Measurements from ENCODE around the gene CACNG4.
"Not testable (repeated sequence)": the region's sequence is repeated elsewhere in the genome, so short reads cannot be mapped to it uniquely, and the experiment has no call there.

DNA sequence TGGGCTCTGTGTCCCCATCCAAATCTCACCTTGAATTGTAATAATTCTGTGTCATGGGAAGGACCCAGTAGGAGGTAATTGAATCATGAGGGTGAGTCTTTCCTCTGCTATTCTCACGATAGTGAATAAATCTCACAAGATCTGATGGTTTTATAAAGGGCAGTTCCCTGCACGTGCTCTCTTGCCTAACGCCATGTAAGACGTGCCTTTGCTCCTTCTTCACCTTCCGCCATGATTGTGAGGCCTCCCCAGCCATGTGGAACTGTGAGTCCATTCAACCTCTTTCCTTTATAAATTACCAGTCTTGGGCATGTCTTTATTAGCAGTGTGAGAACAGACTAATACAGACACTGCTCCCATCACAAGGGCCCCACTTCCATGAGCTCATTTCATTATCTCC is 76.6 kb downstream of the CACNG4 start:
- TF ChIP-seq, protein P1, sequence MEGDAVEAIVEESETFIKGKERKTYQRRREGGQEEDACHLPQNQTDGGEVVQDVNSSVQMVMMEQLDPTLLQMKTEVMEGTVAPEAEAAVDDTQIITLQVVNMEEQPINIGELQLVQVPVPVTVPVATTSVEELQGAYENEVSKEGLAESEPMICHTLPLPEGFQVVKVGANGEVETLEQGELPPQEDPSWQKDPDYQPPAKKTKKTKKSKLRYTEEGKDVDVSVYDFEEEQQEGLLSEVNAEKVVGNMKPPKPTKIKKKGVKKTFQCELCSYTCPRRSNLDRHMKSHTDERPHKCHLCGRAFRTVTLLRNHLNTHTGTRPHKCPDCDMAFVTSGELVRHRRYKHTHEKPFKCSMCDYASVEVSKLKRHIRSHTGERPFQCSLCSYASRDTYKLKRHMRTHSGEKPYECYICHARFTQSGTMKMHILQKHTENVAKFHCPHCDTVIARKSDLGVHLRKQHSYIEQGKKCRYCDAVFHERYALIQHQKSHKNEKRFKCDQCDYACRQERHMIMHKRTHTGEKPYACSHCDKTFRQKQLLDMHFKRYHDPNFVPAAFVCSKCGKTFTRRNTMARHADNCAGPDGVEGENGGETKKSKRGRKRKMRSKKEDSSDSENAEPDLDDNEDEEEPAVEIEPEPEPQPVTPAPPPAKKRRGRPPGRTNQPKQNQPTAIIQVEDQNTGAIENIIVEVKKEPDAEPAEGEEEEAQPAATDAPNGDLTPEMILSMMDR (conservative IDR thresholded peaks at IDR 0.05) = not testable (repeated sequence)
- TF ChIP-seq EZH2 (IDR thresholded peaks at IDR 0.05; ENCODE audit: low read depth) = not testable (repeated sequence)

All from PC-9 (cell line).